Activated naive CD8-positive, alpha-beta T cell (primary cell): ENCODE measurements around the gene FANCC.

Source experiments
- H3K27ac Mint-ChIP-seq: one replicate; pipeline ENCODE4 v1.8.0; 2021; ENCODE audit warnings: mixed read lengths
- H3K27me3 Mint-ChIP-seq: one replicate; pipeline ENCODE4 v1.8.0; 2021; ENCODE audit warnings: mixed read lengths
- H3K36me3 Mint-ChIP-seq: one replicate; pipeline ENCODE4 v1.8.0; 2021; ENCODE audit warnings: mixed read lengths
- H3K4me1 Mint-ChIP-seq: one replicate; pipeline ENCODE4 v1.8.0; 2021; ENCODE audit warnings: low read depth, mixed read lengths
- H3K4me3 Mint-ChIP-seq: one replicate; pipeline ENCODE4 v1.8.0; 2021; ENCODE audit warnings: mild to moderate bottlenecking, mixed read lengths
- H3K9me3 Mint-ChIP-seq: one replicate; pipeline ENCODE4 v1.8.0; 2021; ENCODE audit warnings: low read depth, mixed read lengths

The FANCC gene

DNA sequence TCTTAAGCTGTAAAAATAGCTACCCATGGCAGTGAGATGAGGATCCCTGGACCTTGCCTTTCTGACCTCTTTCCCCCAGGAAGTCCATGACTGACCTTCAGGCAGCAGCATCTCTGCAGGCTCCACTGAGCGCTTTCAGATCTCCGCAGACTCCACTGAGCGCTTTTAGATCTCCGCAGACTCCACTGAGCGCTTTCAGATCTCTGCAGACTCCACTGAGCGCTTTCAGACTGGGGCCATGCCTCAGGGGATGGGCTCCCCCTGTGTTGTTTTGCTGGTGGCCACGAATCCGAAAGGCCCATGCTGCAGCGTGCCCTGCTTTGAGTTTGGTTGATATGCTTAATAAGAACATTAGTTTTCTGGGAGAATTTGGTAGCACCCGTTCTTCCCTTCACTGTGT lies 254.2 kb downstream of the FANCC start:
- no peaks in the 10 kb centered on the region for H3K9me3 Mint-ChIP-seq
- peaks cover 5% of the 10 kb centered on the region for H3K36me3 Mint-ChIP-seq
- no peak overlapping the region for H3K4me3 Mint-ChIP-seq
- no peaks in the 10 kb centered on the region for H3K27me3 Mint-ChIP-seq
- no peaks in the 10 kb centered on the region for H3K4me1 Mint-ChIP-seq
- no peak overlapping the region for H3K27ac Mint-ChIP-seq

DNA sequence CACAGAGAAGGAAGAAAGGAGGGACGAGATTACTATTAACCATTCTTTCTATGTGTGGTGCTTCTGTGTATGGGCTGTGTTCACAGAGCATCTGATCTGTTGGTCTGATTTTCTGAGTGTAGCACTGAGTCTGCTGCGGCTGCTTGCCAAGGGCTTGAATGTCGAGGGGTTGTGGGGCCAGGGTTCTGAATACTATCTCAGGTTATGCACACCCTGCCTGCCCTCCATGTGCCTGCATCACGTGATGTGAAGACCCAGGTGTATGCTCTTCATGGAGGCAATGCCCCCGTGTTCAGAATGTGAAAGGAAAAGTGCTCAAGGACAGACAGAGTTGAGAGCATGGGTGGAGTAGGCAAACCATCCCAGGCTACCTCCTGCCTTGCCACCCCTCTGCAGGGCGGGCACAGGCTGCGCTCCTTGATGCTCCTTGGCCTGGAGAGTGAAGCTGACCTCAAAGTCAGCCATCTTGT lies 254.9 kb downstream of the FANCC start:
- no peaks in the 10 kb centered on the region for H3K4me1 Mint-ChIP-seq
- H3K36me3 Mint-ChIP-seq, result peaks cover 5% of the 10 kb centered on the region
- no peaks in the 10 kb centered on the region for H3K27me3 Mint-ChIP-seq
- H3K4me3 Mint-ChIP-seq, result no peak overlapping the region
- no peaks in the 10 kb centered on the region for H3K9me3 Mint-ChIP-seq
- no peak overlapping the region for H3K27ac Mint-ChIP-seq

DNA sequence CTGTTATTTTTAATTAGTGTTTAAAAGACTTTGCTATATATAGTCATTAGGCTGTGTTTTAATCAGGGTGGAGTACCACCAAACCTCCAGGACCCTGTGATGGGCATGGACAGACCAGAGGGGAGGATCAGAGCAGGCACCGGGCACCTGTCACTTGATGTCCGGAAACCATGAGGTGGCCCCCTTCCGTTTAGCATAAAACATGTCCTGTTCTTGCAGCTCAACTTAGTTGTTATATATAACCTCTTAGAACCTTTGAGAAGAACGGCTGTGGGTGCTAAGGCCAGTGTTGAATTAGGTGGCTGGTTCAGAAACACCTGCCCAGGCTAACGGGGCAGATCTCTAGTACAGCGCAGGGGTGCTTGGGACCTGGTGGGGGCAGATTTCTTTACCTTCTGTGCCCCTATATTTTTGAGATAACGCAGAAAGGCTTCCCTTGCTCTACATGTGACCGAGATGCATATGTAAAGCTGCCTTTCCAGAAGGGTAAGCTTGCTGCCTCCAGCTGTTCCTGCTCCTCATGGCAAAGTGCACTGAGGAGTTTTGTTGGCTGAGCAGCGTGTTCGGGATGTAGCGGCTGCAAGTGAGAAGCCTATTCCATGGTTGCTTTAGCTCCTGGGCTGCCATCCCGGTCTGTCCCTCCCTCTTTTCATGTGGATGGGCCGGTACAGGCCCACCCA lies 255.5 kb downstream of the FANCC start:
- H3K9me3 Mint-ChIP-seq, result no peaks in the 10 kb centered on the region
- H3K36me3 Mint-ChIP-seq, result peaks cover 5% of the 10 kb centered on the region
- H3K4me3 Mint-ChIP-seq, result no peak overlapping the region
- H3K27me3 Mint-ChIP-seq, result no peaks in the 10 kb centered on the region
- no peaks in the 10 kb centered on the region for H3K4me1 Mint-ChIP-seq
- no peak overlapping the region for H3K27ac Mint-ChIP-seq

DNA sequence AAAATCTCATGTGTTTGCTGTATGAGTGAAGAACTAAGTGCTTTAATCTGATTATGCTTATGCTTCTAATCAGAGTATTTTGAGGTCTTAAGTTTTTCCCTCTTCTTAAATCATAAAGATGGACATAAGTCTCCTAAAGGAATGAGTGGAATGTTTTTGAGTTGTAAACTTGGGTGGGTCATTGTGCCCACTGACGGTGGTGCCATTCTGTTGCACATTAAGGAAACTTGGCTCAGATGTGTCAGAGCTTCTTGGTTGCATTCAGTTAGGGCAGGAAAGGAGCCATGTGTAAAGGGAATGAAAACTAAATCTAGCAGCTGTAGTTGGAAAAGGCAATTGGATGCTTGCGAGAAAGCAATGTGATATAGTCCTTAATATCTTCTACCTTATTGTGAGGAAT lies 256.6 kb downstream of the FANCC start:
- Mint-ChIP-seq H3K27me3 (no peaks in the 10 kb centered on the region), H3K27ac (no peak overlapping the region), H3K4me1 (no peaks in the 10 kb centered on the region), H3K4me3 (no peak overlapping the region), H3K9me3 (no peaks in the 10 kb centered on the region), H3K36me3 (peaks cover 7% of the 10 kb centered on the region)

DNA sequence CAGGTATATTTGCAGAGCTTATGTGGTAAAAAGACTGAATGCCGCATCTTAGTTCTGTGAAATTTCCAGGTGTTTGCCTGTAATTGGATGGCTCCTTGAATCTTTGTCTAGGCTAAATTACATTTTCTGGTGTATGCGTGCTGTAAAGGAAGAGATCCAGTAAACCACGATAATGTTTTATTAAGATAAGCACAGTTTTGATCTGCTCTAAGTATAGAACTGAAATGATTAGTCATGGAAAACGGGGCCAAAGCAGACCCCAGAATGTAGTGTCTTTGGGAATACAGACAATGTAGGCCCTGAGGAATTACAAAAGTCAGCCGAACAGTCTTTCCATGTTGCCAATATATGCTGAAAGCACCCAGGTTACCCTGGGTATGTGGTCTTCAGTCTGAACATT lies 257.3 kb downstream of the FANCC start:
- Mint-ChIP-seq H3K36me3 (peaks cover 7% of the 10 kb centered on the region), H3K27me3 (no peaks in the 10 kb centered on the region), H3K4me3 (no peak overlapping the region), H3K4me1 (no peaks in the 10 kb centered on the region), H3K27ac (no peak overlapping the region), H3K9me3 (no peaks in the 10 kb centered on the region)

DNA sequence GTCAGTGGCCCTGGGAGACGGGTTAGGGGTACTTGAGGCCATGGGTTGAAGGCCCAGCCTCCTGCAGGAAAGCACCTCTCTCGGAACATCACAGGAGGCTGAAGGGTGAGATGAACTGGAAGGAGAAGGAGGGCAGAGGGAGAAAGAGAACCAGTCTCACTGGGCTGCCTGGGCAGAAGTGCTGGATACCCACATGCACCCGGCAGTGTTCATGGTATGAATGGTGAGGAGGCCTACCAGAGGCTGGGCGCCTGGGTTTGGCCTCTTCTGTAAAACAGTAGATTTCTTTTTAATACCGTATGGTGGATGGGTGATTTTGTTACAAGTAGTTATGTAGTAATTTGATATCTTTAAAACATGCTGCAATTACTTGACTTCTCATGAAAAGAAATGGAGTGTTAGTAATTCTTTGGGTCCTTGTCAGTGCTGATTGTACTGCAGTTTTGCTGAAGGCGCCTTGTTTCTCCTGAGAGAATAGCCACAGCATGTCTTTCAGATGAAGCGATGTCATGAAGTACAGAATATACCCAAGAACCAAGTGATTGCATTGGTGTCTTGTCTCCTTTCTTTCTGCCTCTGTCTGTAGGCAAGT lies 258.6 kb downstream of the FANCC start:
- H3K27ac Mint-ChIP-seq, result no peak overlapping the region
- H3K4me3 Mint-ChIP-seq, result no peak overlapping the region
- H3K9me3 Mint-ChIP-seq, result no peaks in the 10 kb centered on the region
- H3K27me3 Mint-ChIP-seq, result no peaks in the 10 kb centered on the region
- H3K36me3 Mint-ChIP-seq, result peaks cover 7% of the 10 kb centered on the region
- no peaks in the 10 kb centered on the region for H3K4me1 Mint-ChIP-seq

DNA sequence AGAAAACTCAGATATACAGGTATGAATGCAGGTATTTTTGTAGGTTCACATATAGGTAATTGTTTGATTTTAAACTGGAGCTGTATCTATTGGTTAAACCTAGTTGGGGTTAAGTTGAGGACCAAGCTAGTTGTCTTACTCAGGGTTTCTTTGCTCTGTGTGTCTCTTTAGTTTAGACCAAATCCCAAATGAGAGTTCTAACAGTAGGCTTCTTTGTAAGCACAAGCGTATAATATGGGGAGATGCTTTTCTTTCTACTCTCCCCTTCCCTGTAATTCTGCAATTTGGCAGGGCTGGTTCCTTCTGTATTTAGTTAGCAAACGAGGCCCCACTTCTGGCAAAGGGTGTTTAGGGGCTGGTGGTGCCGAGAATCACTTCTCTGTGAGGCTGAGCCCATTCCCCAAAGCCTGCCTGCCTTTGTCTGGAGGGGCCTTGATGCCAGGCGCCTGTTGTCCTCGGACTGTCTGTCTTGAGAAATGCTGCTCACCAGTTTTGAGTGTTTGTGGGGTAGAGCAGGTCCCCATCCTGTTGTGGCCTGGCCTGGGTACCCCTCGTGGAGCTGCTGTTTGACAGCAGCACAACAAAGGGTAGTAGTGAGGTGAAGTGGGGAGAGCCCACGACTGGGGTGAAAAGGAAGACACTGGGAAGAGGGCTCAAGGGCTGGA lies 259.3 kb downstream of the FANCC start:
- Mint-ChIP-seq H3K27me3 (no peaks in the 10 kb centered on the region), H3K36me3 (peaks cover 7% of the 10 kb centered on the region), H3K4me3 (no peak overlapping the region), H3K9me3 (no peaks in the 10 kb centered on the region), H3K27ac (no peak overlapping the region), H3K4me1 (no peaks in the 10 kb centered on the region)

DNA sequence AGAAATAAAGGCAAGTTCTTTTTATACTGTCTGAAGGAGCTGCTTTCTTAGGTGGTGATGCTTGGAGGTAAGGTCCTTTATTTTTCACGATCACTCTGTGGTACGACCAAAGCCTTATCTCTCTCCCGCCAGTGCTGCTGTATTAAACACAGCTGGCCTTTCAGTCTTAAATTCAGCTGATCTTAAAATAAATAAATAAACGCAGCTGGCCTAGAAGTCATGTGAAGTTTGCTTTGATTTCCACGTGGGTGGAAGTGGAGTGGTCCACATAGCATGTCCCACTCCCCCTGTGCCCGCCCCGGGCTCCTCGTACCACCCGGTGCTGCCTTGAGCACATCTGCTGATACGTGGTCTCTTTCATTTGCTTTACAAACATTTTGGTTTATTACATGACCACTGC lies 260.4 kb downstream of the FANCC start:
- Mint-ChIP-seq H3K36me3 (peaks cover 4% of the 10 kb centered on the region), H3K4me1 (no peaks in the 10 kb centered on the region), H3K27ac (no peak overlapping the region), H3K4me3 (no peak overlapping the region), H3K9me3 (no peaks in the 10 kb centered on the region), H3K27me3 (no peaks in the 10 kb centered on the region)

DNA sequence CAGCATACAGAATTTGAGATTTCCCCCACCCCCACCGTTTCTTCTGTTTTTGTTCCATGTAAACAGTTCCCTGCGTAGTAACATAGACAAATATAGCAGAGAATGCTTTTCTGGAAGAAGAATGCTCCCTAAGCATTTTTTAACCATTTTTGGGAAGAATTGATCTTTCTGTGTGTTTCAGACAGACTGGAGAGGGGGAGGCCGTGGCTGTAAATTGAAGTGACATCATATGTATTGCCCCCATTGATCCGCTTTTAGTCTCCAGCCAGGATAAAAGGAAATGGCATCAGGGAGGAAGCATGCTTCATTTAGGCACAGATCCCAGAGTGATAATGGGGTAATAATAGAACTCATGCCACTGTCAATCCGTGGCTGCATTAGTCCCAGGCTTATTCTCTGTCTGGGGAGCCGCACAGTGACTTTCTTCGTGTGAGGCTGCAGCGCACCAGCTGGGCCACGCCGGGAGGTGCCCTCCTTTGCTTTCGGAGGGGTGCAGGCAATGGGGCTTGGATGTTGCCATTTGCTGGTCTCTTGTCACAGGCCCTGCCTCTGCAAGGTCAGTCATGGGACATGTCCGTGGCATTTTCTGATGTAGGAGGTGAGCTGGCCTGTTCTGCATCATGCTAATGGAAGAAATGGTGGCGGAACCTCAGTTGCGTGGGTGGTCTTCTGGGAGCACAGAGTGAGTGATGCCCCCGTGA lies 261.5 kb downstream of the FANCC start:
- Mint-ChIP-seq H3K4me1 (no peaks in the 10 kb centered on the region), H3K4me3 (no peak overlapping the region), H3K36me3 (peaks cover 4% of the 10 kb centered on the region), H3K27me3 (no peaks in the 10 kb centered on the region), H3K9me3 (no peaks in the 10 kb centered on the region), H3K27ac (no peak overlapping the region)

DNA sequence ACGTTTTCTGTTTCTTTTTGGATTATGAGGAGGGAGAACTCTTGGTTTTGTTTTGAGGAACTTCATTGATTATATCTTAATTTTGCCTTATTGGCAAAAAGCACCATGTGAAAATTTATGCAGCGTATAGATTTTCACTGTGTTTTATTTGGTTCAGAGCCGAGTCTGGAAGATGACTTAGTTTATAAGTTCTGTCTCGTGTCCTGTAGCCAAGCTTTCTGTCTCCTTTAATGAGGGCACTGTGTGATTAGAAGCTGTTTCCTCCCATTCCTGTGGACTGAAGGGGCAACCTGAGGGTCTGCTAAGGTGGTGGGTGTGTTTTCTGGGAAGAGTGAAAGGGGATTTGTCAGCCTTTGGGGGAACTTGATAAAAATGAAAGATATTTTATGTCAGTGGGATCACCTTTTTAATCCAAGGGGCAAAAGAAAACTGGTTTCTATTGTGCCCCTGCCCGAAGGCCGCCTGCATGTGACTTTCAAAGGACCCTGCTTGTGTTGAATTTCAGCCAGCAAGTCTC lies 262.1 kb downstream of the FANCC start:
- no peaks in the 10 kb centered on the region for H3K9me3 Mint-ChIP-seq
- H3K4me1 Mint-ChIP-seq, result no peaks in the 10 kb centered on the region
- no peak overlapping the region for H3K27ac Mint-ChIP-seq
- peaks cover 2% of the 10 kb centered on the region for H3K36me3 Mint-ChIP-seq
- peaks cover 3% of the 10 kb centered on the region for H3K27me3 Mint-ChIP-seq
- H3K4me3 Mint-ChIP-seq, result no peak overlapping the region

DNA sequence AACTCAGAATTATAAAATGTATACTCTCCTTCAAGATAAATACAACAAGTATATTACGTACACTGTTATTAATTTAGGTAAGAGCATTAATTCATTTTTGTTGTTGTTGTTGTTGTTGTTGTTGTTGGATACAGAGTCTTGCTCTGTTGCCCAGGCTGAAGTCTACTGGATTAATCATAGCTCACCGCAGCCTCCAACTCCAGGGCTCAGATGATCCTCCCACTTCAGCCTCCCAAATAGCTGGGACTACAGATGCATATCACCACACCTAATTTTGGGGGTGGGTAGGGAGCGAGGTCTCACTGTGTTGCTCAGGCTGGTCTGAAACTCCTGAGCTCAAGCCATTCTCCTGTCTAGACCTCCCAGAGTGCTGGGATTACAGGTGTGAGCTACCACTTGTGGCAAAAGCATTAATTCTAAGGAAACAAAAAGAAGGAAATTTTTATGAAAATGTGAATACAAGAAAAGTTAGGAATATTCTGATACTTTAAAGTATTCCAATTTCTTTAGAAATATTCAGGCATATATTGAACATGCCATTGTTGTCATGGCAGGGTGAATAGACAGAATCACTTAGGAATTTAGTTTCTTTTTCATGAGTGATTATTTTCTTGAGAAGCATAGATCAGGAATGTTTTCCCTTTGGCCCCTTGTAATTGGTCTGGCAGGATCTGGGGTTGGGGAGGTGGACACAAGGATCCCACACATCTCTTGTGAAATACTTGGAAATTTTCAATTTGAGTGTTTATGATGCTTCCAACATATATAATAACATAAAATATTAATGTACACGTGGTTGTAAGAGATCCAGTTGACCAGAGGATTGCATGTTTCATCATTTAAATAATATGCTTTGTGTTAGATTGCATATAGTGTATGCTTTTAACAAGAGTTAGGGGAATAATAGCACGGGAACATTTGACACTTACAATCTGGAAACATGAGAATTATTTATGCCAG lies 263.6 kb downstream of the FANCC start:
- H3K9me3 Mint-ChIP-seq, result no peaks in the 10 kb centered on the region
- no peak overlapping the region for H3K4me3 Mint-ChIP-seq
- peaks cover 2% of the 10 kb centered on the region for H3K36me3 Mint-ChIP-seq
- peaks cover 3% of the 10 kb centered on the region for H3K4me1 Mint-ChIP-seq
- no peak overlapping the region for H3K27ac Mint-ChIP-seq
- peaks cover 11% of the 10 kb centered on the region for H3K27me3 Mint-ChIP-seq

DNA sequence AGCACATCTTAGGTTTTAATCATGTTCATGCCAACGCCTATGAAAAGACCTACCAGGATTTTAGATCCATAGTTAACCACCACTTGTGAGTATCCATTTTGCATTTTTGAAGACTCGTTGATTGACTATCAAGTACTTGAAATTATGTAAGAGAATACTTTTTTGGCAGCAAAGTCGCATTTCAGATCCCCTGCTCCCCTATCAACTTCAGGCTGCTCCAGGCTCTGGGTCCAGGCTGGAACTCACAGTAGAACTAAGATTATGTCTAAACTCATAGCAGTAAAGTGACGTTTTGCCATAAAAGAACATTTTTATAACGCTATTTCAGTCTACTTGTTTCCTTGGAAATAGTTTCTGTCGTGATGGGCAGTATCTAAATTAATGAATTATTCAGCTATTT lies 267.7 kb downstream of the FANCC start:
- Mint-ChIP-seq H3K27me3 (peaks cover 15% of the 10 kb centered on the region), H3K36me3 (peaks cover under 1% of the 10 kb centered on the region), H3K4me1 (peaks cover 8% of the 10 kb centered on the region), H3K9me3 (no peaks in the 10 kb centered on the region), H3K27ac (no peak overlapping the region), H3K4me3 (no peak overlapping the region)
